ENCODE data around the gene HYKK.

DNA sequence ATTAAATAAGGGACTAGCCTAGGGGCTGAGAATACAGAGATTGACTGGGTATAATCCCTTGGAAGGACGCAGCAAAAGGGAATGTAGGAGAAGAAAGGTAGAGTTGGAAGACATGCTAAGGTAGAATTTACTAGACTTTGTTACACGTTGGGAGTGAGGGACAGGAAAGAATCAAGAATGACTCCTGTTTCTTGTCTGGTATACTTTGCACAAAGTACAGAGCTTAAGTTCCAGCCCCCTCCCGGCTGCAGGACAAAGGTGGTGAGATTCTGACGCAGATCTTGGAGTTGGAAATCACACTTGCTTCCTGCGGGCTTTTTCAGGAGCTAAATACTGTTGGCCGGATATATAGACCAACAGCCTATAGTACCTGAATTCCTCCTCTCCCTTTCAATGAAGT is 895 bp downstream of the HYKK start:
- TF ChIP-seq, protein P1, sequence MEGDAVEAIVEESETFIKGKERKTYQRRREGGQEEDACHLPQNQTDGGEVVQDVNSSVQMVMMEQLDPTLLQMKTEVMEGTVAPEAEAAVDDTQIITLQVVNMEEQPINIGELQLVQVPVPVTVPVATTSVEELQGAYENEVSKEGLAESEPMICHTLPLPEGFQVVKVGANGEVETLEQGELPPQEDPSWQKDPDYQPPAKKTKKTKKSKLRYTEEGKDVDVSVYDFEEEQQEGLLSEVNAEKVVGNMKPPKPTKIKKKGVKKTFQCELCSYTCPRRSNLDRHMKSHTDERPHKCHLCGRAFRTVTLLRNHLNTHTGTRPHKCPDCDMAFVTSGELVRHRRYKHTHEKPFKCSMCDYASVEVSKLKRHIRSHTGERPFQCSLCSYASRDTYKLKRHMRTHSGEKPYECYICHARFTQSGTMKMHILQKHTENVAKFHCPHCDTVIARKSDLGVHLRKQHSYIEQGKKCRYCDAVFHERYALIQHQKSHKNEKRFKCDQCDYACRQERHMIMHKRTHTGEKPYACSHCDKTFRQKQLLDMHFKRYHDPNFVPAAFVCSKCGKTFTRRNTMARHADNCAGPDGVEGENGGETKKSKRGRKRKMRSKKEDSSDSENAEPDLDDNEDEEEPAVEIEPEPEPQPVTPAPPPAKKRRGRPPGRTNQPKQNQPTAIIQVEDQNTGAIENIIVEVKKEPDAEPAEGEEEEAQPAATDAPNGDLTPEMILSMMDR (IDR thresholded peaks at IDR 0.05; ENCODE audit: low read depth, low read length, poor library complexity, severe bottlenecking), result no peak
- TF ChIP-seq EZH2phosphoT487 (IDR thresholded peaks at IDR 0.05; ENCODE audit: borderline replicate concordance, low read length), result no peak
